HG02571 (cell line): ENCODE data around the gene CAPN9.
"Not testable (repeated sequence)": the region's sequence is repeated elsewhere in the genome, so short reads cannot be mapped to it uniquely, and the experiment has no call there.

ENCODE experiments used
- ATAC-seq: cut with Tn5 transposase; IDR thresholded peaks from one replicate; pipeline ENCODE4 v1.9.1; 2021; ENCODE audit warnings: mild to moderate bottlenecking, moderate library complexity; ENCODE audit not compliant: unreplicated experiment

CAPN9 gene

DNA sequence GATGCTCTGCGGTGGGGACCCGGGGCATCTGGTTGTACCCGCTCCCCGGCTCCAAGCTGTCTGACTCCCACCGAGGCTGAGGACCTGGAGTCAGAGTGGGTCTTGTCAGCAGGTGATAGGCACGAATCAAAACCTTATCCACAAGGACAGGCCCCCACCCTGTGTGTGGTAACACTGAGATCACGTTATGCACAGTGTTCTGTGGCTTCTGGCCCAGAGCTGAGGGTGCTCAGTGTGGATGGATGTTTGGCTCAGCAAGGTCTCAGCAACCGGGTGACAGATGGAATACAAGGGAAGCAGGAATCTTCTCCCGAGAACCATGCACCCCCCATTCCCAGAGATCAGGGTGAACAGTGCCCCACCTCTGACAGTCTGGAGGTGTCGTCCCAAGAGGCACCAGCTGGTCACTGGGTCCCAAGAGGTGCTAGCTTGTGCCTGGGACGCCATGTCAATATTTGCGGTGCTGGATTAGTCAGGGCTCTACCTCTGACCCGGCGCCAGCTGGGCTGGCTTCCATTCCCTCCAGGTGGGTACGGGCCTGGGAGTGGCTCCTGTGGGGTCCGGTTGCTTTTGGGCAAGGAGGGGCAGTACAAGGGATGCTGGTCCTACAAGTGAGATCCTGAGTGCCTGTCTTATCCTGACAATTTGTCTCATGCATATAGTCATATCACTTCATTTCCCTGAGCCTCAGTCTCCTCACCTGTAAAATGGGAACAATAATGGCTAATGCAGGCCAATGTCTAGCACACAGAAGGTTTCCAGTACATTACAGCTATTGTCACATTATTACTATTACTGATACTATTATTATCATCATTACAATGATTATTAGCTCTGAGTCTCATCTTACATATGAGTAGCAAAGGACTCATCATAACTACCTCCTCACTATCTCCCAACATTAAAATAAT lies 957 bp downstream of the CAPN9 start:
- ATAC-seq: no peak

DNA sequence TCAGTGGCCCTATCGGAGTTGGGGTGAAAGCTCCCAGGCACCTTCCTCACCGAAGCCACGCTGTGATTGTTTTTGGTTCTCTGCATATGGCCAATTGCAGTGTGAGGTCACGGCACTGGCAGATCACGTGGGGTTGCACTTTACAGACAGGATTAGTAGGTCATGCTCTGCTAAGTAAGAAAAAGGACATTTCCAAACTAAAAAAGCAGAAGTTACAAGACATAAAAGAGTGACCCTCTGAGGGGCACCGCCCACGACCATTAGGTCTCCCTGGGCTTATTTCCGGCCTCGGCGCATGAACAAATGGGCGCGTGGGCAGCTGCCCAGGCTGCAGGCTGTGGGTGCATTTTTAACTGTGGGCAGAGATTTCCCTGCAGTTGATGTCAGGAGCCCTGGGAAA lies 2.0 kb downstream of the CAPN9 start:
- ATAC-seq: no peak

DNA sequence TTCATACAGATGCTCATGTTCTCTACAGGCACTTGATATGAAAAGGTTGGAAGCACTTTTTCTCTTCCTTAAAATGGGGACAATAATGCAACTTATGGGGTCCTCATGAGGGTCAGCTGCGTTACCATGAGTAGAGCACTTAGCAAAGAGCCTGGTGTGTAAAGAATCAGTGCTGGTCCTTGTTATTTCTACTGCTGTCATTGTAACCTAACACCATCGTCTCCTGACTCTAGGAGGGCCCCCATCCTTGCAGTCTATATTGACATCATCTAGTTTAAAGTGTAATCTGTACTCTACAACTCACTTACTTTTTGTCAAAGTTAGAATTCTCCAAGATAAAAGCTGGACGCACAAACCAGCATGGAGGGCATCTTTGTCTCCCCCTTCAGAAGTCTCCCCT lies 2.4 kb downstream of the CAPN9 start:
- ATAC-seq: no peak

DNA sequence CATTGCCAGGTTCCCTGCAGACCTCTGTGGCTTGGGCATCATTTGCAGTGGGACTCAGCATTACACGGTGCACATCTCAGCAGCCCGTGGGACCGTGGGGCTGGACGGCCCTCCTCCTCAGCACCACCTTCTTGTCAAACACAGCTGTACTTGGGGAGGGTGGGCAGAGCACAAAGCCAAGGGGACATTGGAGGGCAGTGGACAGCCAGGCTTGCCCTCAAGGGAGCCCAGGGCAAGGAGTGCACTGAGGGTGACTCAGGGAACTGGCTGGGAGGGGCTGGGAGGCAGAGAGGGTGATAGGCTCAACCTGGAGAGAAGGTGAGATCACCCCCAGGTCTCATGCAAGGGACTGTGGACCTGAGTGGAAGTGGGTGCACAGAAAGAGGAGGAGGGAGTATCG lies 3.4 kb downstream of the CAPN9 start:
- ATAC-seq: no peak

DNA sequence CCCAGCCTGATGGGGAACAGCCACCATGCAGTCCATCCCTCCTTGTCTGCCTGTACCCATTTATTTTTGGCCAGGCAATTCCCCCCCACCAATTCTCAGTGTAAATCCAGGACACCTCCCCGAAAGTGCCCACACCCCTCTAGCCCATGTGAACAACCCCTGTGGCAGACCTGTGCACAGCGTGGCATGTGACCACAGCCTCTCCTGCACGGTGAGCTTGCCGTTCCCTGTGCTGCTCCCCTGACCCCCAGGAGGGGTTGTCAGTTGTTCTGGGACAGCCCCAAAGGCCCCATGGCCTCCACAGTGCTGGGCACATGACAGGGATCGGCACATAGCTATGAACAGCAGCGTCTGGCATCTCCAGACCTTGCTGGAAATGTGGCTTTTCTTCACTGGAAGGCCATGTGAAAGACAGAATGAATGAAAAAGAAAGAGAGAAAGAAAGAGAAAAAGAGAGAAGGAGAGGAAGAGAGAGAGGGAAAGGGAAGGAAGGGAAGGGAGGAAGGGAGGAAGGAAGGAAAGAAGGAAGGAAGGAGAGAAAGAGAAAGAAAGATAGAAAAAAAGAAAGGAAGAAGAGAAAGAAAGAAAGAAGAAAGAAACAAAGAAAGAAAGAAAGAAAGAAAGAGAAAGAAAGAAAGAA lies 3.9 kb downstream of the CAPN9 start:
- ATAC-seq: no peak

DNA sequence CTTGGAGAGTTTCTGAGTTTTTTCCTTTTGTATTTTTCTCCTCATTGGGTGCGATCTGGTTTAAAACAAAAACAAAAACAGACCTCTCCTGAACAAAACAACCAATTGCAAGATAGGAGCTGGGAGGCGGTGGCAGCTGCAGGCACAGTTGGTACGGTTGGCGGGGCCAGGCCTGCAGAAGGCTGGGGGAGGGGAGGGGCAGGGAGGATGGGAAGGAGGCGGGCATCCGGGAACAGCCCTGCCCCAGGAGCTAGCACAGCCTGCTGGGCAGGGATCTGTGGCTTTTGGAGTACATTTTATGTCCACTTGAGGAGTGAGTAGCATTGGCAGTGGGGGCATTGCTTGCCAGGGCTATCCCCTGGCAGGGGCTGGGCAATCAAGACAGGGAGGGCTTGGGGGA lies 5.2 kb downstream of the CAPN9 start:
- no peak for ATAC-seq

DNA sequence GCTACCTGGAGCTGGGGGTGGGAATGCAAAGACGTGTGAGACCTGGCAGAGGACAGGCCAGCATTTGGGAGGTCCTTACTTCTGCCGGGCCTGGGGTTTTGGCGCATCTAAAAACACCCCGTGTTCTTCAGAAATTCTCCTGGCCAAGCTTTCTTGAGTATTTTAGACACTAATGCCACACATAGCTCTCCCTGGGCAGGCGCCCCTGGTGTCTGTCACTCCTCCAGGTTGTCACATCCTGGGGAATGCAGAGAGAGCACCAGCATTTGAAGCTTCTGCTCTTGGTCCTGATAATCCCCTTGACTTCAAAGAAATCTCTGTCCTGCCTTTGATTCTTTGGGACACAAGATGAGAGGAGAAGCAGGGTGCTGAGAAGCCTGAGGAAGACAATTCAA lies 6.0 kb downstream of the CAPN9 start:
- no peak for ATAC-seq

DNA sequence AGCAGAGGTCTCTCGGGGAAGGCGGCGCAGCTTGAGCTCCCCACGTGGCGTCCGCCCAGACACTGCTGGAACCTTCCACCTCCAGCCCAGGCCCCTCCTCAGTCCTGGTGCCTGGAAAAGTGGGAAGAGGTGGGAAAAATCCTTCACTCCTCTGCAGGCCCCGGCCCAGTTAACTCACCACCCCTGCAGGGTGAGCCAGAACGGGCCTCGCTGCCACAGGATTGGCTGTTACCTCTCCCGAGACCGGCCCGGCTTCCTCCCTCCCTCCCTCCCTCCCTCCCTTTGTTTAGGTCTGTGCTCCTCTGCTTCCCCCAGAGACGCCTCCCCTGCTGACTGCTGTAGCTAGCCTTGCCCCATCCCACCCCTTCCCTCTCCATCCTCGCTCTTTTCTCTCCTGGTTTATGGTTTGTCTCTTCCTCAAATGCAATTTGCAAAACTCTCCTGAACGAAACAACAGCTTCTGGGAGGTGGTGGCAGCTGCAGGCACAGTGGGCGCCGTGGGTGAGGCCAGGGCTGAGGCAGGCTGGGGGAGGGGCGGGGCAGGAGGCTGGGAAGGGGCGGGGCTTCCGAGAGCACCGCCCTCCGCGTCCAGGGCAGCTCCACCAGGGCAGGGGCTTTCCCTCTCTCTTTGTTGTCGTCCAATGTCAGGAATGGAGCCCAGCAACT lies 6.5 kb downstream of the CAPN9 start:
- ATAC-seq: no peak

DNA sequence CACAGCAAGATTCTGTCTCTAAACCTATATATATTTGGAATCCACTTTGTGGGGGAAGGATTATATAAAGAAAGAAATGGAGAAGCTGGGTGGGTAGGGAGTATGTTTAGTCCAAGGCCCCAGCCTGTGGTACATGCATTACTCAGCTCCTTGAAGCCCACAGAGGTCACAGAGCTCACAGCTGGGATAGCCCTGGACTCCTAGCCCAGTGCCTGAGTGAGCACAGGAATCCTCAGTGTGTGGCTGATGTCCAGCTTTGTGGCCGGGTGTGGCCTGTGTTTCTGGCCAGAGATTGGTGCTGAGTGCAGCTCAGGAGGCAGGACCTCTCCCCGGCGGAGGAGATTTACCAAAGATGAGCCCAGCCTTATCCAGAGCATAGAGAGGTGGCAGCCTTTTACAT lies 7.6 kb downstream of the CAPN9 start:
- no peak for ATAC-seq

DNA sequence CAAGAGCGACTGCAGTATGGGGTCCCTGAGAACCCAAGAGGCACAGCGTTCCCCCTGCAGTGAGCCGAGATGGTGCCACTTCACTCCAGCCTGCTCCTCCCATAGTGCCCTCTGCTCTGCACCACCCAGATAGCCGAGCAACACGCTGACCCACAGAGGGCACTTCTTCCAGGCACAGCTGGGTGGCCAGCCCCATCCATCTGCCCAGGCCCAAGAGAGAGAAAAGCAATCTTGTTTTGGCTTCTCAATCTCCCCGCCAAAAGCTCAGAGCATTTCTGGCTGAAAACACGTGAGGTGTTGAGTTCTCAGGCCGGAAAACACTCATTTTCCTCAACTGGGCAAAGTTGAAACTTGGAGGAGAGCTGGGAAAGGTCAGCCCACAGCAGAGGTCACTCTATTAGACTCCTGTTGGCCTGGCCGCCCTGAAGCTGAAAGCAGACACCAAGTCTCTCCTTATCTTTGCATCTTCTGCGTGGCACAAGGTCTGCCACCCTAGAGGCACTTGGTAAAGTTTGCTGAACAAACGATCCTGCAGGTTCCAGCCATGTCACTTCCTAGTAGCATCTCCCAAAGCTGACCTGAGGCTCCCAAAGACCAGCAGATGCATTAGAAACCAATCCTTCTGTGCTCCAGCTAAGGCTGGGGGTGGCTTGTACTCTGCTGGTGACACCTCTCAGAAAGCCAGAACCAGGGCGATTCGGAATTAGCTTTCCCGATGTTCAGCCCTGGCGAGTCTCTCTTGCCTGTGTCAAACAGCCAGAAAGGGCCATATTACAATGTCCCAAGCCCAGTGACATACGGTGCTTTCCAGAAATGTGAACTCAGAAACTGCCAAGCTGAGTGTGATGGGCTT lies 10.9 kb downstream of the CAPN9 start:
- ATAC-seq: no peak

DNA sequence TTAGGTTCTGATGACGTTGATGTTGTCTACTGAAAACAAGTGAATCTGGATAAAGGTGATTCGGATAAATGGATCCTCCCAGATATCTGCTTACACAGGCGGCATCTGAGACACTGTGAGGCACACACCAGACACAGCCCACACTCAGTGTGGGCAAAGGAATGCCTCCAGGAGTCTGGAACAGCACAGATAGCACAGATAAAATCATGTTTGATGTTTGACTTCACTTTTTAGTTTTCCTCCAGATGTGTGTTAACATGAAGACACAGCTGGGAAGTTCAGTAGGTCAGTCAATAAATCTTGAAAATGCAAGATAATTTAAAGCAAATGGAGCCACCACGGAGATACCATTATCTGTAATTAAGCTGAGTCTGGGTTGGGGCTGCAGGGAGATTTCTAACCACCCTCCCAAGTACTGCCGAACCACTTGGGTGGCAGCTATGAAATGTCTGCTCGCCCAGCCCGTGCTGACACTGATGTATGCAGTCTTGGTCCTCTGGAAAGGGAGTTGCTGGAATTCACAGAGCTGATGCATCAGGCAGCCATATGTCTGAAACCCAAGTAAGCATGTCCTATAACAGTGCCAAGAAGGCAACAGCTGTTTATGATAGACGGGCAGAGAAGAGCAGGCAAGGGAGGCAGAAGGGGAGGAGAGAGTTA lies 11.7 kb downstream of the CAPN9 start:
- ATAC-seq: no peak

DNA sequence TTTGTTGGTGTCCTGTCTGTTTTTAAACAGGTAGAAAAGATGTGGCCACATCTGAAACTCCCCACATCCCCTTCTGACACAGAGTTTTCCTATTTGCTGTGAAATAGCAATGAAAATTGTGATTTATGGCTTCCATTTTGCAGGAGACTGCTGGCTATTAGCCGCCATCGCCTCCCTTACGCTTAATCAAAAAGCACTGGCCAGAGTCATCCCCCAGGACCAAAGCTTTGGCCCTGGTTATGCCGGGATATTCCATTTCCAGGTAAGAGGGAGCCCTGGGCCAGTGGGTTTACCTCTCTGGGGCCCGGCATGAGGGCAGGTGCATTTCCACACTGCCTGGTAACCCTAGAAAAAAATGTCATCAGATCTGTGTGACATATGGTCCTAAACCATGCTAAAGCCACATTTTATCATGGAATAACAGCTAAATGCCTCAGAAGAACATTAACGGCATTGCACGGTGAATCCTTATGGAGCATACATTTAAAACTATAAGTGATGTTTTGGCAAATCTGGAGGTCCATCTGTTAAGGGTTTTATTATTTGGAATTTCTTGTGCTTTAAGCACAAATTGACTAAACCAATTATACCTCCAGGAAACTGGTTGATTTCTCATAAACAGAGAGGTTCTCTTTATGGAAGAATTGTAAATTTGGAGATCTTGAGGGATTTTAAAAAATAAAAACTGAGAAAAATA lies 12.3 kb downstream of the CAPN9 start:
- ATAC-seq: no peak

DNA sequence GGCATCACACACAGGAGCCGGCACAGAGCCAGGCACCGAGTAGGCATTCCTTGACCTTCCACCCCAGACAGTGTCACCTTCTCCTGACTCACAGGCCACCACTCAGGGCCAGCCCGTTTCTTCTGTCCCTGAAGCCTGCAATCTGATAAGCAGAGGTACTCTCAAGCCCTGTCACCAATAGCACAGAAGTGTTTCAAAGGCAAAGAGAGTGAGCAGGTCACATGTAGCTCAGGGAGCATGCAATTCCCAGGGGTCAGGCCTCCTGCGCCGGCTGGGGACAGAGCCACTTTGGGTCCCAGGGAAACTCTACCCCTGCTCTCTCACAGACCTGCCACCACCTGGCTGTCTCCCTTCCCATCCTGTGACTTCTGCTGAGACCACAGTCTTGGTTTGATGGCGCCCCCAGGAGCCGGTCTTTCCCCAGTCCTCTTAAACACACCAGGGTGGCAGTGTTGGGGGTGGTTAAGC lies 13.2 kb downstream of the CAPN9 start:
- no peak for ATAC-seq

DNA sequence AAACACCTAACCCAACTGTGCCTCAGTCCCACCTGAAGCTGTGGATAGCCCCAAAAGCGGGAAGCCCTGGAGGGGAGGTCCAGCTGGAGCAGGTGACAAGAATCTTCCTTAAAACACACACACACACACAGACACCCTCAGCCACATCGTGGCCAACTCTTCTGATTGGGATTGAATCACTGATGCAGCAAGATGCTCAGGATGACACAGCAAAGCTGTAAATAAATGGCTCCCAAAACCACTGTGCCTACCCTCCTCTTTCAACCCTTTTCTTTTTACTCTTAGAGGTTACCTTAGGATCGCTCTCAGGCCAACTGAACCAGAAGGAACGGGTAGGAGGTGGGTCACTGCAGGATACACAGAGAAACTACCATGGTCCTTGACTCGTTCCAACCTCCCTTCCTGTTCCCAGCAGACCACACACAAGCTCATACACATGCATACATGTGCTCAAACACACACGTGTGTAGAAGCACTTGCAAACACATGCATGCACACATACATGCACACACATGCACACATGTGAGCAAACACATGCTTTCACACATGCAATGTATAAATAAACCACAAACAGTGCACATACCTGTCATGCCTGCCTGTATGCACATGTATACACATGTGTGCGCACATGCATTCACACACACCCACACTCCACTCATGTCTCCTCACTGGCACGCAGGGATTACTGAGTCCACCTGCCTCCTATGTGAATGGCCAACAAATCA lies 14.4 kb downstream of the CAPN9 start:
- no peak for ATAC-seq

DNA sequence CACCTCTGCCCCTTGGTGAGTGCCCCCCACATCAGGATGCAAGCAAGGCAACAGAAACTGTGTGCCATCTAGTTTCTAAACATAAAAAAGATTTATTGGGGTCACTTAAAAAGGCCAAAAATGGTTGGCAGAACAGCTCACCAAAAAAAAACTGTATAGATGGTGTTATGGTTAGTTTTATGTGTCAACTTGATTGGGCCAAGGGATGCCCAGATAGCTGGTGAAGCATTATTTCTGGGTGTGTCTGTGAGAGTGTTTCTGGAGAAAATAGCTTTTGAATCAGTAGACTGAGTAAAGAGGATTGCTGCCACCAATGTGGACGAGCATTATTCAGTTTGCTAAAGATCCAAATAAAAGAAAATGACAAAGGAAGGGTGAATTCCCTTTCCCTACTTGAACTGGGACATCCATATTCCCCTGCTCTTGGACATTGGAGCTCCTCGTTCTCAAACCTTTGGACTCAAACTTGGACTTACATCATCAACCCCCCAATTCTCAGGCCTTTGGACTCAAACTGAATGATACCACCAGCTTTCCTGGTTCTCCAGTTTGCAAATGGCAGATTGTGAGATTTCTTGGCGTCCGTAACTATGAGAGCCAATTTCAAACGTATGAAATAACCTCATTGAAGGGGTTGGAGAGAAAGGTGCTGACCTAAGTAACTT lies 16.9 kb downstream of the CAPN9 start:
- no peak for ATAC-seq

DNA sequence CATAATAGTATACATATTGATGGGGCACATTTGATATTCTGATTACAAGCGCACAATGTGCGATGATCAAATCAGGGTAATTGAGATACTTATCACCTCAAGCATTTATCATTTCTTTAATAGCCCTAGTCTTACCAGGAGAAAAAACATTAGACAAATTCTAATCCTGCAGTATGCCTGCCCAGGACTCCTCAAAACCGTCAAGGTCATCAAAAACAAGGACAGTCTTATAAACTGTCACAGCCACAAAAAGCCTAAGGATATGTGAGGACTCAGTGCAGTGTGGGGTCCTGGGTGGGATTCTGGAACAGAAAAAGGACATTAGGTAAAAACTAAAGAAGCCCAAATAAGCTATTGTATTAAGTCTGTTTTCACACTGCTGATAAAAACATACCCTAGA lies 19.1 kb downstream of the CAPN9 start:
- ATAC-seq: no peak

DNA sequence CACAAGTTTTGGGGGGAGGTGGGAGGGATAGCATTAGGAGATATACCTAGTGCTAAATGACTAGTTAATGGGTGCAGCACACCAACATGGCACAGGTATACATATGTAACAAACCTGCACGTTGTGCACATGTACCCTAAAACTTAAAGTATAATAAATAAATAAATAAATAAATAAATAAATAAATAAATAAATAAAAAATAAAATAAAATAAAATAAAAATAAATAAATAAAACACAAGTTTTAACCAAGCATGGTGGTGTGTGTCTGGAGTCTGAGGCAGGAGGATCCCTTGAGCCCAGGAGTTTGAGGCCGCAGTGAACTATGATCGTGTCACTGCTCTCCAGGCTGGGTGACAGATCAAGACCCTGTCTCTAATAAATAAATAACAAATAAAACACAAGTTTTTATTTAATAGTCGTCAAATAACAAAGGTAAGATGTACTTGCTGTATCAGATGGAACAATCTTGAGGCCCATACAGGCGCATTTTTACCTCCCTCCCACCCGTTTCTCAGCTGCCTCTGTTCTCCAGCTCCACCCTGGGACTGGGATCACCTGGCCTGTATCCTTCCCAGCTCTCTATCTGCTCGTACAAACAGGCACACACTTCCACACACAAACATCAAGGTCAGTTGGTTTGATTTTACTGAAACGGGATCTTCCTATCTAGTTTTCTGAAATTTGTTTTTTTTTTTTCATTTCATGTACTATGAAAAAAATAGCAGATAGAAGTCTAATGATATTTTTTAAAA lies 20.8 kb downstream of the CAPN9 start:
- ATAC-seq: not testable (repeated sequence)
